GM12878 (cell line): Measurements from ENCODE around the gene SHH. TPM values are rescaled to one million over a fixed set of nuclear protein-coding genes. Genes with fewer than 3 reads are reported as not detected.

Experiments used
- BRCA1 ChIP-seq: IDR thresholded peaks from 2 replicates; pipeline ENCODE4 v1.6.1; 2011; ENCODE audit warnings: low read depth, low read length, improper control_type of control experiment
- CBFB ChIP-seq: IDR thresholded peaks from 2 replicates; pipeline ENCODE4 v1.6.1; 2016; ENCODE audit warnings: antibody characterized with exemption, low read depth
- CHD2 ChIP-seq: IDR thresholded peaks from 2 replicates; pipeline ENCODE4 v1.6.1; 2011; ENCODE audit warnings: low read depth, low read length, improper control_type of control experiment, borderline replicate concordance
- CREM ChIP-seq: IDR thresholded peaks from 2 replicates; pipeline ENCODE4 v1.6.1; 2014; ENCODE audit warnings: antibody characterized with exemption, low read depth
- EED ChIP-seq: sonication (generic); IDR thresholded peaks from 2 replicates; pipeline ENCODE4 v1.6.1; 2016; ENCODE audit warnings: antibody characterized with exemption, low read depth
- EGR1 ChIP-seq, 2 experiments: IDR thresholded peaks; 1 replicate in 1 of 2; 2 replicates in 1 of 2; pipeline ENCODE4 v1.6.1; 2011 to 2012; ENCODE audit warnings: low read depth in 2 of 2, low read length in 2 of 2, borderline replicate concordance in 1 of 2, mild to moderate bottlenecking in 1 of 2, moderate library complexity in 1 of 2
- FOS ChIP-seq: IDR thresholded peaks from 3 replicates; pipeline ENCODE4 v1.6.1; 2011; ENCODE audit warnings: borderline replicate concordance; ENCODE audit not compliant: insufficient read length; ENCODE audit errors: extremely low read depth
- IKZF2 ChIP-seq, 2 experiments: fragments of 450-650 bp; IDR thresholded peaks; 2 replicates each; pipeline ENCODE4 v1.6.1; 2017; ENCODE audit warnings: mild to moderate bottlenecking in 2 of 2, moderate library complexity in 2 of 2
- JUNB ChIP-seq: IDR thresholded peaks from 2 replicates; pipeline ENCODE4 v1.6.1; 2016; ENCODE audit warnings: antibody characterized with exemption, mild to moderate bottlenecking
- NBN ChIP-seq: fragments of 450-650 bp; IDR thresholded peaks from 2 replicates; pipeline ENCODE4 v1.6.1; 2016
- NFIC ChIP-seq: IDR thresholded peaks from 2 replicates; pipeline ENCODE4 v1.6.1; 2012; ENCODE audit warnings: low read depth, mild to moderate bottlenecking, inconsistent platforms, low read length, moderate library complexity
- STAT1 ChIP-seq: fragments of 450-650 bp; conservative IDR thresholded peaks from 2 replicates; pipeline ENCODE4 v1.6.1; 2014; ENCODE audit warnings: antibody characterized with exemption, mild to moderate bottlenecking
- STAT3 ChIP-seq: IDR thresholded peaks from 2 replicates; pipeline ENCODE4 v1.6.1; 2011; ENCODE audit warnings: low read depth, low read length, improper control_type of control experiment
- TBL1XR1 ChIP-seq: IDR thresholded peaks from 2 replicates; pipeline ENCODE4 v1.6.1; 2012; ENCODE audit warnings: low read depth, low read length, improper control_type of control experiment
- YBX1 ChIP-seq: fragments of 450-650 bp; IDR thresholded peaks from 2 replicates; pipeline ENCODE4 v1.6.1; 2016; ENCODE audit warnings: antibody characterized with exemption
- ZNF384 ChIP-seq: IDR thresholded peaks from 2 replicates; pipeline ENCODE4 v1.6.1; 2012; ENCODE audit warnings: low read depth, mild to moderate bottlenecking, low read length, improper control_type of control experiment, borderline replicate concordance
- polyA plus RNA-seq, 11 experiments: library from polyadenylated mRNA; depleted of rRNA in 4 of 11; unstranded in 6 of 11; stranded (reverse) in 5 of 11; fragments of >200 nt; fragmentation: Nextera tagmentation in 4 of 11; fragmentation: Illumina TruSeq in 1 of 11; extraction: Ambion mirVana in 4 of 11; extraction: Trizol in 1 of 11; gene quantifications; 1 replicate in 1 of 11; 2 replicates in 10 of 11; pipeline versions ENCODE4 v1.2.1 to v1.2.3, GENCODE V29; 2011 to 2016; ENCODE audit warnings: inconsistent platforms in 2 of 11, missing spikeins in 2 of 11, low read depth in 1 of 11
- total RNA-seq, 4 experiments: library from RNA; depleted of rRNA in 3 of 4; stranded (reverse); fragments of >200 nt in 3 of 4; fragmentation: Illumina TruSeq in 1 of 4; extraction: Trizol in 1 of 4; gene quantifications; 2 replicates each; pipeline versions ENCODE4 v1.2.1 to v1.2.3, GENCODE V29; 2013 to 2021
- TF ChIP-seq, protein P1 (sequence below): fragments of 150-350 bp; IDR thresholded peaks from 2 replicates; pipeline ENCODE4 v1.6.1; 2014; ENCODE audit warnings: mild to moderate bottlenecking, low read depth, low read length
- TF ChIP-seq, protein P2 (sequence below): IDR thresholded peaks from 2 replicates; pipeline ENCODE4 v1.6.1; 2011; ENCODE audit warnings: borderline replicate concordance, low read depth, mild to moderate bottlenecking, moderate library complexity, low read length; ENCODE audit not compliant: insufficient read depth, poor library complexity, severe bottlenecking
- TF ChIP-seq, protein P3 (sequence below): fragments of 450-650 bp; conservative IDR thresholded peaks from 2 replicates; pipeline ENCODE4 v1.6.1; 2017; ENCODE audit warnings: mild to moderate bottlenecking, moderate library complexity

The SHH gene
- total and polyA plus RNA-seq, 10 of the 15 experiments (the other 5 are each of a cell fraction or from before 2014, with no cell fraction given) = not detected

DNA sequence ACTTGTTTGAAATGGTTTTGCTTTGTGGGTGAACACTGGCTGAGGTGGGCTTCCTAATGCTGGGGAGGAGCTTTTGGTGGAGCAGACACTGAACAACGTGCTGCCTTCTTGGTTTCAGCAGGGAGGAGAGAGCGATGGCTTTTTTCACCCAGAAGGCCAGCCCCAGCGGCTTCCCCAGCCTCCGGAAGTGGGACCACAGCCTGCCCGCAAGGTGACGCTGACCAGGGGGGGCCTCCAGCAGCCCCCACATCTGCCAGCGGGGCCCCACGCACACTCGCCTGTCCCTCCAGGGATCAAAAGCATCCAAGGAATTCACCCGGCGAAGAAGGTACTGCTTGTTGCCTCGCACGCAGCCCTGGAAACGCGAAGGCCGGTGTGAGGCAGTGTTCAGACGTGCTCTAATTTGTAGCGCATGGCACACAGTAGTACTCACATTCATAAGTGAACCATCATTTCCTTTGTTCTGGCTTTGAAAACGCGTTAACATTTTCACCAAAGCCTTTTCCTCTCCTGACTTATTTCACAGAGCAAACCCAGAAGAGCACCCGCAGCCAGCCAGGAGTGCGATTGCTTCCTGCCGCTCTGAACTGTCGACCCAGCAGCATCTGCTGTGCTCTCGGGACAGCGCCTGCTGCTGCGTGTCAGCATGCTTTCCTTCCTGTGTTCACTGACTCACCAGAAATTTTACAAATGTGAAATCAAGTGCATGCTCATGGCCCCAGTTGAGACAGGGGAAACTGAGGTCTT is 48.4 kb downstream of the SHH start (continued):
- TF ChIP-seq, protein P1, sequence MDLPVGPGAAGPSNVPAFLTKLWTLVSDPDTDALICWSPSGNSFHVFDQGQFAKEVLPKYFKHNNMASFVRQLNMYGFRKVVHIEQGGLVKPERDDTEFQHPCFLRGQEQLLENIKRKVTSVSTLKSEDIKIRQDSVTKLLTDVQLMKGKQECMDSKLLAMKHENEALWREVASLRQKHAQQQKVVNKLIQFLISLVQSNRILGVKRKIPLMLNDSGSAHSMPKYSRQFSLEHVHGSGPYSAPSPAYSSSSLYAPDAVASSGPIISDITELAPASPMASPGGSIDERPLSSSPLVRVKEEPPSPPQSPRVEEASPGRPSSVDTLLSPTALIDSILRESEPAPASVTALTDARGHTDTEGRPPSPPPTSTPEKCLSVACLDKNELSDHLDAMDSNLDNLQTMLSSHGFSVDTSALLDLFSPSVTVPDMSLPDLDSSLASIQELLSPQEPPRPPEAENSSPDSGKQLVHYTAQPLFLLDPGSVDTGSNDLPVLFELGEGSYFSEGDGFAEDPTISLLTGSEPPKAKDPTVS = no peak
- TF ChIP-seq, protein P2, sequence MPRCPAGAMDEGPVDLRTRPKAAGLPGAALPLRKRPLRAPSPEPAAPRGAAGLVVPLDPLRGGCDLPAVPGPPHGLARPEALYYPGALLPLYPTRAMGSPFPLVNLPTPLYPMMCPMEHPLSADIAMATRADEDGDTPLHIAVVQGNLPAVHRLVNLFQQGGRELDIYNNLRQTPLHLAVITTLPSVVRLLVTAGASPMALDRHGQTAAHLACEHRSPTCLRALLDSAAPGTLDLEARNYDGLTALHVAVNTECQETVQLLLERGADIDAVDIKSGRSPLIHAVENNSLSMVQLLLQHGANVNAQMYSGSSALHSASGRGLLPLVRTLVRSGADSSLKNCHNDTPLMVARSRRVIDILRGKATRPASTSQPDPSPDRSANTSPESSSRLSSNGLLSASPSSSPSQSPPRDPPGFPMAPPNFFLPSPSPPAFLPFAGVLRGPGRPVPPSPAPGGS = no peak
- TF ChIP-seq, protein P3, sequence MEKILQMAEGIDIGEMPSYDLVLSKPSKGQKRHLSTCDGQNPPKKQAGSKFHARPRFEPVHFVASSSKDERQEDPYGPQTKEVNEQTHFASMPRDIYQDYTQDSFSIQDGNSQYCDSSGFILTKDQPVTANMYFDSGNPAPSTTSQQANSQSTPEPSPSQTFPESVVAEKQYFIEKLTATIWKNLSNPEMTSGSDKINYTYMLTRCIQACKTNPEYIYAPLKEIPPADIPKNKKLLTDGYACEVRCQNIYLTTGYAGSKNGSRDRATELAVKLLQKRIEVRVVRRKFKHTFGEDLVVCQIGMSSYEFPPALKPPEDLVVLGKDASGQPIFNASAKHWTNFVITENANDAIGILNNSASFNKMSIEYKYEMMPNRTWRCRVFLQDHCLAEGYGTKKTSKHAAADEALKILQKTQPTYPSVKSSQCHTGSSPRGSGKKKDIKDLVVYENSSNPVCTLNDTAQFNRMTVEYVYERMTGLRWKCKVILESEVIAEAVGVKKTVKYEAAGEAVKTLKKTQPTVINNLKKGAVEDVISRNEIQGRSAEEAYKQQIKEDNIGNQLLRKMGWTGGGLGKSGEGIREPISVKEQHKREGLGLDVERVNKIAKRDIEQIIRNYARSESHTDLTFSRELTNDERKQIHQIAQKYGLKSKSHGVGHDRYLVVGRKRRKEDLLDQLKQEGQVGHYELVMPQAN = no peak
- TF ChIP-seq EED (peak; percentile 81), STAT3 (no peak), BRCA1 (no peak), CREM (peak; percentile 40; the same call in 1 of the 2 replicates), ZNF384 (no peak), CHD2 (no peak), YBX1 (no peak), NBN (no peak), STAT1 (no peak), NFIC (no peak), JUNB (0 out of 2 replicates have a peak, but pooled peaks have one; percentile 10), CBFB (peak; percentile 63; the same call in 1 of the 2 replicates), EGR1 (IDR thresholded peaks at IDR 0.05; ENCODE audit: borderline replicate concordance in 1 of 2, low read depth in 2 of 2, low read length in 2 of 2) (no peak), TBL1XR1 (no peak), FOS (no peak), IKZF2 (IDR thresholded peaks at IDR 0.05) (no peak)
